HG03064 (cell line): ENCODE data around the gene NKX1-2.
"Not testable (repeated sequence)": the region's sequence is repeated elsewhere in the genome, so short reads cannot be mapped to it uniquely, and the experiment has no call there.

Experiments
- ATAC-seq: cut with Tn5 transposase; IDR thresholded peaks from one replicate; pipeline ENCODE4 v1.9.1; 2021; ENCODE audit warnings: low read depth; ENCODE audit not compliant: unreplicated experiment

NKX1-2 gene

DNA sequence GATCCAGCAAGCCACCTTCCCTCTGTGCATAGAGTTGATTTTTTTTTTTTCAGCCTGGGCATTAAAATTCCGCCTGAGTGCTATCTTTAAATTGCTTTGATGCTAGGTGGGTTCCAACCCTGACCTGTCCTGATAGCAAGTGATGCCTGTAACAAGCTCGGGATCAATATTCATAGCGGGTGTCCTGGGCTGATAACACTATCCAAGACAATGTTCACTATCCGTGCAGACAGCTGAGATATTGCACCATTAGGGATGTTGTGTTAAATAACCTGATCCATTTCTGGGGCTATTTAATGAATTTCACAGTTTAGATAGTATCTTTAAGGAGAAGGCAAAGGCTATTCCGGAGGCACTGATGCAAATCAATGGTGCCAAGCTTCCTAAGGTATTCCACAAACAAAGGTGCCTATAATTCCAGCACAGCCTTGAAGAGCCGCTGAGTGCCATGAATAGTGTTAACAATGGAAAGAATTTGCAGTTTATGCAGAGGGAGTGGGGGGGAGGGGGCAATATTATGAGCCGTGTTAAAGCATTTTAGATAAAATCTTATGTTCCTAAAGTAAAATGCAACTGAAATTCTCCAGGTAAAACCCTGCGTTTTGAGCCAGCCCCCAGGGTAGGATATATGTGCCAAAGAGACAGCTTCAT, 4.2 kb upstream of the NKX1-2 start:
- no peak for ATAC-seq

DNA sequence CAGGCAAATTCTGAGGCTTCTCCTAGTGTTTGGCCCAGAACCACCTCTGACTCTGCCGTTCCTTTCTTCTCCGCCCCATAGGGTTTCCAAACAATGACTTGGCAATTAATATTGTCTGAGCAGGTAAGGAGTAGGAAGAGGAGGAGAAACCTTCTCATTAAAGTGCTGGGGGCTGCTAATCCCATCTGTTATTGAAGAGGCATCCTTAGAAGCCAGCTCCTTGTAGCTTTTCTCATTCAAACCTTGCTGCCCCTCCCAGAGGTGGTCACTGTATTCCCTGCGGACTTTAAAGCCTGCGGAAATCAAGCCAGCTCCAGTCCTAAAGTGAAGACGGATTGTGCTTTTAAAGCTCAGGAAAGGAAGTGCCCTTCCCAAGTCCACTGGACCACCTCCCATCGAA, 1.4 kb upstream of the NKX1-2 start:
- no peak for ATAC-seq

DNA sequence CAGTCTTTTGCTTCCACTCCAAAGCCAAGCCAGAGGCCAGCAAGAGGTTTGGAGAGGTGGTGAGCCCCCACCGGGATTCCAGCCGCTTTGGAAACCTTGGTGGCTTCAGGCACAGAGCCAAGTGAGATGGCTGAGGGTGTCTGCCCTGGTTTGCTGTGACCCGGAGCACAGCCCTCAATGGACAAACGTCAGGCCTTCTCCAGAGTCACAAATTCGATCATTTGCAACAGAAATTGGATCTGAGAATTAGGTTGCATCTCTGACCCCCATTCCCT, 885 bp upstream of the NKX1-2 start:
- ATAC-seq = no peak

DNA sequence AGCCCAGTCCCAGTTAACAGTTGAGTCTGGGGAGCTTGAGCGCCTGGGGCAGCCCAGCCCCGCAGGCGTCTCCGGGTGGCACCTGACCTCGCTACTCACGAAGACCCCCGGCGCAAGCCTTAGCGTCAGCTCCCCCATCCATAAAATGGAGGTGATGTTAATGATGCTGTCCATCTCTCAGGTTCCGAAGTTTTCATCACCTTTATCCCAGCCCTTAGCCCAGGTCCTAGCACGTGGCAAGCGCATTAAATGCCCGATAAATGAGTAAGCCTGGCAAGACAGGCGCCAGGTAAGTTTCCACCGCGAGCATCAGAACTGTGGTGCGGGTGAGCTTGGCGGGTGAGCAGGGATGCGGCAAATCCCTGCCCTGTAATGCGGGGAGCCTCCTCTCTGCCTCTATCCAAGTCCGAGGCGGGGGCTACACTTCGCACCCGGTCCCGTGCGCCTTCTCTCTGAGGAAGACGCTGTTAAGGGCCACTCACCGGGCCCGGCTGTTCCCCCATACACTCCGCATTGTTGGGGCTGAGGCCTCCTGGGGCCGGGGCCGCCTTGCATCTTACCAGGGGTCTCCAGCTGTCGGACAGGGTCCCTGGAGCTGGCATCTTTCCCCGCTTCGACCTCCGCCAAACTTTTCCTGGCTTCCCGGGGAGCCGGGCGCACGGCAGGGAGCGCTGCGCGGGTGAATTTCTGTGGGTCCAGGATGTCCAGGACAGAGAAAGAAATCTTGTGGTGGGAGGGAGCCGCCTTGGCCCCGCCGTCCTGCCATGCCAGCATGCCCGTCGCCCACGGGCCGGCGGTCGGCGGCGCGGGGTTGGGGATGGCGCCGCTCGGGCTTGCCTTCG, 444 bp downstream of the NKX1-2 start:
- no peak for ATAC-seq

DNA sequence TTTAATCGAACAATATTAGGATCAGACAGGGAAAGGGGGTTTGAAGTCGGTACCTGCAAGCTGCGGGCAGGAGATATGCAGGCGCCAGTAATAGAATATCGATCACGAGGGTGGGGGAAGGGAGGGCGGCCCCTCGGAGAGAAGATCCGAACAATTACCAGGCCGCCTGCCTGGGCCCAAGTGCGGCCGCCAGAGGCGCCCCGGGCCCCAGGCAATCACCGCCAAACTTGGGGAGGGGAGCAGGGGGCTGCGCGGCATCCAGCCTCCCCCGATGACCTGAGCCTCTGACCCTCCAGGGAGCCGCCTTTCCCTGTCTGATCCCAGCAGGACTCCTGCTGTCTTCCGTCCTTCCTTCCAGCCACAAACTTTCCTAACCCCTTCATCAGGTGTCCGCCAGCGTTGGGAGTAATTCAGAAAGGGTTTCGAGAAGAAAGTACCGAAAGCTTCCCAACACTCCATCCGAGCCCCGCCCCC, 1.1 kb downstream of the NKX1-2 start:
- no peak for ATAC-seq

DNA sequence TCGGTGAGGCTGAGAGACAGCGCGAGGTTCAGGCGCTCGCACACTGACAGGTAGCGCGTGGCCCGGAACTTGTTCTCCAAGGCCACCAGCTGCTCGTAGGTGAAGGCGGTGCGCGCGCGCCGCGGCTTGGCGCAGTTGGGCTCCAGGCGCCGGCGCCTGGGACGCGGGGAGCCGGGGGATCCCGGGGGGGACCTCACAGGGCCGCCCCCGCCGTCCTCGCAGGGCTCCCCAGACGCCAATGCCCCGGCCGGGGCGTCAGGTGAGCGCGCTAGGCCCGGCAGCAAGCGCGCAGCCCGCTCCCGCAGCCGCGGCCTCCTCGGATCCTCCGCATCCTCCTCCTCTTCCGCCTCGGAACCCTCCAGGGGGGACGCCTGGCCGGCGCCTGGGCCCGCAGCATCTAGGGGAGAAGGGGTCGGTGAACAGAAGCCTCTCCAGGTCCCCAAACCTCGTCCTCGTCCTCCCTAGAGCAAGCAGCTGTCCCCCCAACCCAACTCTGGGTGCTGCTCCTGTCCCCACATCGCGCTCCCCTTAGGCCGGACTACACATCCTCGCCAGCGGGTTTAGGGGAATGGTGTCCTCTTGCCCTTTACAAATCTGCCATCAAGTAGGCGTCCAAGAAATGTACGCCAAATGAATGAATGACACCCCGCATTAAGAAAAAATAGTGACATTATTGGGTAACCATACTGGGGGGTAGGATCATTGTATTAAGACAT, 1.9 kb downstream of the NKX1-2 start:
- no peak for ATAC-seq

DNA sequence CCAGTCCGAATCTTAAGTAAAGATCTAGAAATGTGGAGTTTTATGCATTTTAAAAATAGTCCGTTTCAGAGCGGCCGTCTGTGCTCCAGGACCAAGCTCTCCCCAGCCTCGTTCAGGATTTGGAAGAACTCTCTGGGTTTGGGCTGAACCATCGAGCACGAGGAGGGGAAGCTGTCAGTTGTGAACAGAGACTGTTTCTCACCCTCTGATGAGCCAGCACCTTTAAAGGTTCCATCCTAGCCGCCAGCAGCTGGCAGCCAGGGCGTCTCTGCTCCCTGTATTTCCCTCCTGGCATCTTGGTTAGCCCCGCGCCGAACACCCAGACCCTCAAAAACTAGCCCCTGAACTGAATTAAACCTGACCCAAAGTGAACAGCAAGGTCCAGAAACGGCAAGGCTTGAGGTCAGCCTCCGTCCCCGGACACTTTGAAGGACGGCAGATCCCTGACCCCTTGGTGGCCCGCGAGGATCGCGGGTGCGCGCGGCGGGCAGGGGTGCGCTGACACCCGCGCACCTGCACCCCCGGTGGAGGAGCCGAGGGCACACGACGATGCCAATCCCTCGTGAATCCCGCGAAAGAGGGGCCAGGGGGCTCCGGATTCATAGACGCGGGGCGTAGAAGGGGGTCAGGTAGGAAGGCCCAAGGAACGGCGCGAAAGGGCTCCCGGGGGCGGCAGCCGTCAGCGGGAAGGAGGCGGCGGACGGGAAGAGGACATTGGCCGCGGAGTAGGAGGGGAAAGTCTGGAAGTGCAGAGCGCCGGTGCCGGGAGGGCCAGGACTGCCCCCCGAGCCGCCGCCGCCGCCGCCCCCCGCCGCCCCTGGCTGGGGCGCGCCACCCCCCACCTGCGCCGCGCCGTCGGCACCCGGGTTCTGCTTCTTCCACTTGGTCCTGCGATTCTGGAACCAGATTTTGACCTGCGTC, 2.7 kb downstream of the NKX1-2 start:
- no peak for ATAC-seq

DNA sequence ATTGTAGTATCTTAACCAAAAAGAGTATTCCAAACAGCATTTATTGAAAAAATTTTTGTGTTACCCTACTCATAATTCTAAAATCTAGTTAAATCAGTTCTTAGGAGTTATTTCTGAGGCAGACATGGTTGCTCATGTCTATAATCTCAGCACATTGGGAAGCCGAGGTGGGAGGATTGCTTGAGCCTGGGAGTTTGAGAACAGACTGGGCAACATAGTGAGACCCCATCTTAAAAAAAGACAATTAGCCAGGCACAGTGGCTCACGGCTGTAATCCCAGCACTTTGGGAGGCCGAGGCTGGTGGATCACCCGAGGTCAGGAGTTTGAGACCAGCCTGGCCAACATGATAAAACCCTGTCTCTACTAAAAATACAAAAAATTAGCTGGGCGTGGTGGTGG, 8.1 kb downstream of the NKX1-2 start:
- not testable (repeated sequence) for ATAC-seq

DNA sequence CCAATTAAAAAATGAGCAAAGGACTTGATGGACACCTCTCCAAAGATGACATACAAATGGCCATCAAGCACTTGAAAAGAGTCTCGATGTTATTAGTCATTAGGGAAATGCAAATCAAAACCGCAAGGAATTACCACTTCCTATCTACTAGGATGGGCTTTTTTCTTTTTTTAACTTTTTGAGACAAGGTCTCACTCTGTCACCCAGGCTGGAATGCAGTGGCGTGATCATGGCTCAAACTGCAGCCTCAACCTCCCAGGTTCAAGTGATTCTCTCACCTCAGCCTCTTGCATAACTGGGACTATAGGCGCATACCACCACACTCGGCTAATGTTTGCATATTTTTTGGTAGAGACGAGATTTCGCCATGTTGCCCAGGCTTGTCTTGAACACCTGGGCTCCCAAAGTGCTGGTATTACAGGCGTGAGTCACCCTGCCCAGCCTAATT, 13.6 kb downstream of the NKX1-2 start:
- peak; percentile 57 for ATAC-seq

DNA sequence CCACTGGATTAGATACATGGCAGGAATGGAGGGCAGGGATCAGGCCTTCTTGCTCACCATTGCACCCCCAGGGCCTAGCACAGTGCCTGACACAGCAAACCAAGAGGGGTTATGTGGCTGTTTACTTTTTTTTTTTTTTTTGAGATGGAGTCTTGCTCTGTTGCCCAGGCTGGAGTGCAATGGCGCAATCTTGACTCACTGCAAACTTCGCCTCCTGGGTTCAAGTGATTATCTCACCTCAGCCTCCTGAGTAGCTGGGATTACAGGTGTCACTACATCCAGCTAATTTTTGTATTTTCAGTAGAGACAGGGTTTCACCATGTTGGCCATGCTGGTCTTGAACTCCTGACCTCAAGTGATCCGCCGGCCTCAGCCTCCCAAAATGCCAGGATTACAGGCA, 14.2 kb downstream of the NKX1-2 start:
- not testable (repeated sequence) for ATAC-seq

DNA sequence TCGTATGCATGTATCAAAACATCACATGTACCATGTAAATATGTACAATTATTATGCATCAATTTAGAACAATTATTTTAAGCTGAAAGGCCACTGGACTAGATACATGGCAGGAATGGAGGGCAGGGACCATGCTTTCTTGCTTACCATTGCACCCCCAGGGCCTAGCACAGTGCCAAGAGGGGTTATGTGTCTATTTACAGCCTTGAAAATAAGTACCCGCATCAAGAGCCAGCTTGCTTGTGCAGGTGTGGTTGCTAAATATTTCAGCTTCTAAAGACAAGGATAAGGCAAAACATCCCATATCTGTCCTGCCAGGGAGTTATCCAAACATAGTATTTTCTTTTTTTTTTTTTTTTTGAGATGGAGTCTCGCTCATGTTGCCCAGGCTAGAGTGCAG, 16.4 kb downstream of the NKX1-2 start:
- ATAC-seq = no peak

DNA sequence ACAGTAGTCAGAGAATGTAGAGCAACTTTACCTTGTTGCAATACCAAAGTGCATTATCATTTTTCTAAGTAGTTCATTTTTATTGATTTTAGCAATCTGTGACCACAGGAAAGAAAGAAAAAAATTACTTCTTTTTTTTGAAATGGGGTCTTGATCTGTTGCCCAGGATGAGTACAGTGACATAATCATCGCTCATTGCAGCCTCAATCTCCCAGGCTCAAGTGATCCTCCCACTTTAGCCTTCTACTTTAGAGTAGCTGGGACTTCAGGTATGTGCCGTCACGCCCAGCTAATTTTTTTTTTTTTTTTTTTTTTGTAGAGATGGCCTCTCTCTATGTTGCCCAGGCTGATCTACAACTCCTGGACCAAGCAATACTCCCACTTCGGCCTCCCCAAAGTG, 19.8 kb downstream of the NKX1-2 start:
- ATAC-seq = no peak

DNA sequence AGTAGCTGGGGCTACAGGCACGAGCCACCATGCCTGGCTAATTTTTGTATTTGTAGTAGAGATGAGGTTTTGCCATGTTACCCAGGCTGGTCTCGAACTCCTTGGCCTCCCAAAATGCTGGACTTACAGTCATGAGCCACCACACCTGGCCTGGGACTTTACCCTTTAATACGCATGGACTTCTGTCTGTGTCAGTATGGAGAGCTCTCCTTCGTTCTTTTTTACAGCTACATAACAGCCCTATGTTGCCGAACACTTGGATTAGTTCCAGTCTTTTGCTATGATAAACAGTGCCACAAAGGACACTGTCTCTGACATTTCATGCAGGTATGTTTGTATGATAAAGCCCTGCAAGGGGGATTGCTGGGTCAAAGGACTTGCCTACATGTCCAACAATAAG, 20.3 kb downstream of the NKX1-2 start:
- ATAC-seq = no peak

DNA sequence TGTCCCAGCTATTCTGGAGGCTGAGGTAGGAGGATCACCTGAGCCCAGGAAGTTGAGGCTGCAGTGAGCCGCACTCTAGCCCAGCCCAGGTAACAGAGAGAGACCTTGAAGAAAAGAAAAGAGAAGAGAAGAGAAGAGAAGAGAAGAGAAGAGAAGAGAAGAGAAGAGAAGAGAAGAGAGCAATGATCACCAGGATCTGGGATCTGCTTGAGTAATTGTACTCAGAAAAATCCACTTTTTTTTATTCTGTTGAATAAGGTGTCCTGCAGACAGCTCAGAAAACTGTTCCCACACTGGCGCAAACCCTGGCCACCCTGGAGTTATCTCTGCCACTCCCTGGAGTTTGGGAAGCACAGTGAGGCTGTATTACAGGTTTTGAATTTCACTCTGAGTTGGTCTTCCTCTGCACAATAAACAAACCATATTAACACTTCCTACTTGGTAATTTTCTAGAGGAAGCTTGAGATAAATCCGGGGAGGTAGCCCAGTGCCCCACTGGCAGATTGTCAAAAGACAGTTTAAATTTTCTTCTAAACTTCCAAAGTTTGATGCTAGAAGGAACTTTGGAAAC, 21.5 kb downstream of the NKX1-2 start:
- ATAC-seq = no peak

DNA sequence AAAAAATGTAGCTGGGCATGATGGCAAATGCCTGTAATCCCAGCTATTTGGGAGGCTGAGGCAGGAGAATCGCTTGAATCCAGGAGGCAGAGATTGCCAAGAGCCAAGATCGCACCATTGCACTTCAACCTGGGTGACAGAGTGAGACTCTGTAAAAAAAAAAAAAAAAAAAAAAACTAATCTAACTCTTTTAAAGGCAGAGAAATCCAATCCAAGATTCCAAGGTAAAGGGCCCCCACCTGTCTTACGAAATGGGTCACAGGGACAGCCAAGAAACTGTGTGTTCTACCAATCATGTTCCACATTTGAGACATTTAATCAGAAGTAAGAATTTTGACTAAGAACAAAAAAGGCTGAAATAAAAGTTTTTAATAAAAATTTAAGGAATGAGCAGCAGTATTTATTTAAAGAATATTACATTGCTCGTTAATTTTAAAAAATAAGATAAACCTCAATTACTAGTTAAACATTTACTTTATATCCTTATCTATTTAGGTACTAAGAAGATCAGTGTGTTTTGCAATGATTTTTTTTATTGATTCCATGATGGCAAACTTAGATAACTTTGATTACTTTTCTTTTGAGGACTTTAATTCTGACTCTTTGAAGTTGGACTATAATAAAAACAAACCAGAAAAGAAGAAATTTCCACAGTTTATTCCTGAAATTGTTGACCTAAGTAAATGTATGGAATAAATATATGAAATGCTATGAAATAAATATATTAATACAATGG, 24.4 kb downstream of the NKX1-2 start:
- ATAC-seq = no peak

DNA sequence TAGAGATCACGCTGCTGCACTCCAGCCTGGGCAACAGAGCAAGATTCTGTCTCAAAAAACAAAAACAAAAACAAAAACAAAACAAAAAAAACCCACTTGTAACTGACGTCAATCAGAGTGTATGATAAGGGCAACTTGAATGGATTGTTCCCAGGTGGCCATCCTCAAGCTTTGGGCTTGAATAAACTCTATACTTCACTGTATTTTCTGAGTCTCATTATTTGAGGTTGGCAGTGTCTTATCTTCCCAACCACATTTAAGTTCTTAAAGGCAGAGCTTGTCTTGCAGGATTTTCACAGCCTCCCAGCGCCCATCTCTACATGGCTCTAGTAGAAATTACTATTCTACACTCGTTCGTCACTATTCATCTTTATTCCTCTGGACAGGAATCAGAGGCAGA, 26.0 kb downstream of the NKX1-2 start:
- ATAC-seq = no peak

DNA sequence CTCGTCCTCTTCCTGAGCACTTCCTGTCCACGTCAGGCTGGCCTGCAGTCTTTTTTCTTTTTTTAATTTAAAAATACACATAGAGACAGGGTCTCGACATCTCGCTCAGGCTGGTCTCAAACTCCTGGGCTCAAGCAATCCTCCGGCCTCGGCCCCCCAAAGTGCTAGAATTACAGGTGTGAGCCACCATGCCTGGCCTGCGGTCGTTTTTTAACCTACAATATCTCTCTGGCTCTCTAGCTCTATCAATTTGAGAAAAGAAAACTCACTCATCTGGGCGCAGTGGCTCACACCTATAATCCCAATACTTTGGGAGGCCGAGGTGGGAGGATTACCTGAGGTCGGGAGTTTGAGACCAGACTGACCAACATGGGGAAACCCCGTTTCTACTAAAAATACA, 27.1 kb downstream of the NKX1-2 start:
- no peak for ATAC-seq

DNA sequence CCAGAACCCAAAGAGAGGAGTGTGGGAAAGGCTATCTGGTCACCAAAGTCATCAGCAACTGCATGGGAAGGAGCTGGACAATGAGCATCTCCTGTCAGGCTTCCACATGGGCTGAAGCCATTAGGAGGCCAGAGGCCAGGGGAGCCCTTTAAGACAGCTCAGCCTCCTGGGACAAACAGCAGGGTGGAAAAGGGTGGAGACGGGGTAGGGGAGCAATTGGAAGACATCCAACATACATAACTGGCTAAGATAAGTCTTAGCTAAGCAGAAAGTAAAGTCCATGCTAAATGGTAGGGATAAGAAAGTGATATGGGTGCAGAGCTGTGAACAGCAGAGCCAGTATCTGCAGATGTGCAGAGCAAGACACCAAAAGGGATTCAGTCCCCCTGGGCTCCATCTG, 29.6 kb downstream of the NKX1-2 start:
- no peak for ATAC-seq

DNA sequence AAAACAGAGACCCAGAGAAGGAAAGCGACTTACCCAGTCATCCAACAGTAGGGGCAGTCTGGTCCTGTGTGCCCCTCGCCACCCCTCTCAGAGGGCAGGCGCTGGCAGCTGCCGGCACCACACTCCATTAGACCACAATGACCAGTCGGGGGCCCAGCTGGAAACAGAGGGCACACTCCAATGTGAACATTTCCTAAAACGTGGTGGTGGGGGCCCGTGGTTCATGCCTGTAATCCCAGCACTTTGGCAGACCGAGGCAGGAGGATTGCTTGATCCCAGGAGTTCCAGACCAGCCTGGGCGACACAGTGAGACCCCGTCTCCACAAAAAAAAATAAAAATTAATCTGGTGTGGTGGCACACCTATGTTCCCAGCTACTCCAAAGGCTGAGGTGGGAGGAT, 30.2 kb downstream of the NKX1-2 start:
- ATAC-seq = no peak
